ENCODE measurements around the gene CCNL1.

CCNL1 gene

DNA sequence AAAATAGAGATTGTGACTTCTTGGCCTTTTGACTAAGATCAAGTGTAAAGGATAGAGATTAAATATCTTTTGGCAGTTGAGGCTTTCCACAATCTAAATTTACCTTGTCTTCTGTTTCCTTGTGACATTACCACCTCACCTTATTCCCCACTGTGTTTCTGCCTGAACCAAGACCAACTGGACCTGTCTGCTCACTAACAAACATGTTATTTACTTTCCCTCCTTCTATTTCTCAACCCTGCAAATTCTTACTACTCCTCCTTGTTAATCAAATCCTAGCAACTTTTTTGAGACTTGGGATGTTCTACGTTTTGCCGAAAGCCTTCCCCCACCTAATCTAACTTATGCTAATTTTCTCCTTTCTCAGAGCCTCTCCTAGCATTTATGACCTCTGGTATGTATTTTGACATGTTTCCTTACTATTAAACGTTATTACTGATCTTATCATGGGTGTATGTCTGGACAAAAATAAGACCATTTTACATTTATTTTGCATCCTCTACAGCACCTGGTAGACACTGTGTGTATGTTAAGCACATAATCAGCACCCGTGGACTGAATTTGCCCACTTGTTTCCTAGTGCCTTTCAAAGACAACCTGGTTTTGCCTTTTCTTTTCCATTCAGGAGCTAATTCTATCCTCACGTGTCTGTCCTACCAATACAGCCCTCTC is 7.6 kb upstream of the CCNL1 start:
- no peak for DNase-seq

DNA sequence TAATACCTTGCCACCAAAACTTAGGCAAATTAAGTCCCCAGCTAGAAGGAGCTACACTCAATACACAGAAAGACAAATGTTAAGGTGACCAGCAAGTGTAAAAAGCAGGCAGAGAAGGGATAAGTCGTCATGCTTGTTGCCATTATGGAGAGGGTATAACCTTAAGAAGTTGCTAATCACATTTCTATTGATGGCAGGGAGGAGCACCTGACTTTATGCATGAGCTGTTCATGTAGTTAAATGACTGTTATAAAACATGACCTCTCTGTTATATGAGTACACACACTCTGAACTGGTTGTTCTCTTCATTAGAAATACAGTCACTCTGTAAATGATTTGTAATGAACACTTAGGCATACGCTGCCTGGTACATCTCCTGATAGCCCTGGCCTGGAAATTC is 6.6 kb upstream of the CCNL1 start:
- no peak for DNase-seq

DNA sequence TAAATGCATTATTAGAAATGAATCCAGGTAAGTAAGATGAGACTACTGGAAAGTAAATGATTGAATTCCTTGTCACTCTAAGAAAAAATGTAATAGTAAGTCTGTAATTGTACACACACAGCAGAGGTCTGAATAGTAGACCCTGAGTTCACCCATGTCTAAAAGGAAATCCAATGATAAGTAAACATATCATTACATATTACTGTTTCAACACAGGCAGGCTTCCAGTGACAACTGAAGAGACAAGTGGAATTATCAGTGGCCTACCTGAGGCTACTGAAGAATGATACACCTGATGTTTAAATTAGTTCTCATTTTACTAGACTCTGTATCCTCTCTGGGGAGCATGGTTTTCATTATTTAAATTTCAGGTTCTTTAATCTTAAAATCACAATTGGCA is 6.2 kb upstream of the CCNL1 start:
- no peak for DNase-seq

DNA sequence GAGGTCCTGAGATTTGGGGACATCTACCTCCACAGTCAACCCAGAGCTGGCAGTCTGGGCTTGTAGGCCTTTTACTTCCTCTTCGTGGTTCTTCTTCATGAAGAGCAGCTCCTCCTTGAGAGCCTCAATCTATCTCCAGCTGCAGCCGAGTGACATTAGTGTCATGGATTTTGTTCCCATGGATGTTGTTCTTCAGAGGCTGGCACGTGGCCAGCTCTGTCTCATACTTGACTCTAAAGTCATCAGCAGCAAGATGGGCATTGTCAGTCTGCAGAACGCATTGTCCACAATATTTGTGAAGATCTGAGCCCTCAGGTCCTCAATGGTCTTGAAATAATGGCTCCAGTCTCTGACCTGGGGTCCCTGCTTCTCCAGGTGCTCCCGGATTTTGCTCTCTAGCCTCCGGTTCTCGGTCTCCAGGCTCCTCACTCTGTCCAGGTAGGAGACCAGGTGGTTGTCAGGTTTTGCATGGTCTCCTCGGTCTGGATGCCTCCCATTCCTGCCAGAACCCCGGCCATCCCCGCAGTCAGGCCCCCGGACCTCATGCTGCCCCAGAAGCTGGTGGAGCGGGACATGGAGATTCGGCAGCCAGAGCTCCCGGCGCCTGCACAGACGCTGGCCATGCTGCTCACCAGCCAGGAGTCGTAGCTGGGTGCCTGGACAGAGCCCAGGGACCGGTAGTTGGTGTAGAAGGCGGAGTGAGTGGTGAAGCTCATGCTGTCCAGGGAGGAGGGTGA is 3.4 kb upstream of the CCNL1 start:
- no peak for DNase-seq

DNA sequence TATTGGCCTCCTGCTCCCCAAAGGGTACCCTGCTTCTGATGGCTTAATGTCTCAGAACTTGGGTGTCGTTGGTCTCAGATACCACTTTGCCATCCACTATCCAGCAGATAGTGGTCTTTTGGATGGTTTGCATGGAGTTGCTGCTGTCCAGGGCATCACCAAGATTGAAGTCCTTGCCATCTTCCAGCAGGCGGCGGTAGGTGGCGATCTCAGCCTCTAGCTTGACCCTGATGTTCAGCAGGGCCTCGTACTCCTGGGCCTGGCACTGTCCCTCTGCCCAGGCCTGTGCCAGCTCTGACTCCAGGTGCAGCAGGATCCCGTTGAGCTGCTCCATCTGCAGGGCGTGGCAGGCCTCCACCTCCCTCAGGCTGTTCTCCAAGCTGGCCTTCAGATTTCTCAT is 2.7 kb upstream of the CCNL1 start:
- peak; percentile 35 for DNase-seq

DNA sequence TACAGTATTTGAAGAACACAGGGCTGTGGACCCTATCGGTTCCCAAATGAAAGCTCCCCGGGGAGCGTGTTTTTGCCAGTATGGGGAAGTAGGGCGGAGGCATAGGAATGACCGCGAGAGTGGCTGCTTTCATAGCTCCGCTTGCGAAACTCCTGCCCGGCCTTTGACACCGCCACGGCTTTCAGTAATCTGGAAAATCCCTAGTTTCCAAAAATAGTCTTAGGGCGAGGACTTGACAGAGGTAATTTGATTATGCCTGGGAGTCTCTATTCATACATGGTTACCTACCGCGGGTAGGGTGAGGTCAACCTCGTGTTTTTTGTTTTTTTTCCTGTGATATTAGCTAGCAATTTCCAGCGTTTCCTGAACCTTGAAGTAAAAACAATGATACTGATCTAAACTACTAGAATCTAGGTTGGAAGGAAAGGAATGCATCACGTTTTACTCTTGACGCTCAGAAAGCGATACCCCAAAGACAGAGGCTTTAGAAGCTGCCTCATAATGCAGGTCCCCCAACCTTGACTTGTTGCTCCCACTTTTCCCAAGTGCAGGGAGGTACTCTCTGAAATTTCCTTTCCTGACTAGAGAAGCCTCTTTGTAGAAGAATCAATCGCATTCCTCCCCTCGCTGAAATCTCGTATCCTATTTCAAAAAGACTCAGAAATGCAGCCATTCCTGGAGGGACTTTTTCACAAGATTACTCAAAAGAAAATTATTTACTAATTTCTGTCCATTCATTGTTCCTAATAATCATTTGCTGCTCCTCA is 894 bp upstream of the CCNL1 start:
- DNase-seq: peak; percentile 76

DNA sequence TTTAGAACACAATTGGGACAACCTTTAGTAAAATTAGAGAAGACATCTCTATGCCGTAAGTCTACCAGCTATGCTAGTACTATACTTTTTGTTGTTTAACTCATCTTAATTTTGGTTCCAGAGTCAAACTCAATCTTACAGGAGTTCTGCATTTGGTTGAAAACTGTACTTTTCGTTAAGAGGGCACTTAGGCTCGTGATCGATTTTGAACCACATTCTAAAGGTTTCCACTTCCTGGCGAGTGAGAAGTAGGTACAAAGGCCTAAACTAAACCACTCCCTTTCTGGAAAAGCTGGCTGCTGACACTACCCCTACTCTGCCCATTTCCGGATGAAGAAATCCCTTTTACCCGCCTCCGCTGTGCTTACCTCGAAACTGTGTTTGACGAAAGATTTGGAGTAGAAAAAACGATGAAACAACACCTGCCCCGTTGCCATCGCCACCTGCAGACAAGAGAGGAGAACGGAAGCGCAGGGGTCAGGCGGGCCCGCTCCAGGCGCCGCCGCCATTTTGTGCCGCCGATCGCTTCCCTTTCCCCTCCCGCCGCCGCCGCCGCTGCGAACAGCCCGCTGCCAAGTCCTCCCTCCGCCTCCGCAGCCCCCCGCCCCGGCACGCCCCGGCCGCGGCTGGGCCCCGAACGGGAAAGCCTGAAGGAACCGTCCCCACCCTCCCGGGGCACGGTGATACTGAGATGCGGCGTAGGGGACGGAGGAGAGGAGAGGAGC is 748 bp downstream of the CCNL1 start:
- DNase-seq: peak; percentile 88

DNA sequence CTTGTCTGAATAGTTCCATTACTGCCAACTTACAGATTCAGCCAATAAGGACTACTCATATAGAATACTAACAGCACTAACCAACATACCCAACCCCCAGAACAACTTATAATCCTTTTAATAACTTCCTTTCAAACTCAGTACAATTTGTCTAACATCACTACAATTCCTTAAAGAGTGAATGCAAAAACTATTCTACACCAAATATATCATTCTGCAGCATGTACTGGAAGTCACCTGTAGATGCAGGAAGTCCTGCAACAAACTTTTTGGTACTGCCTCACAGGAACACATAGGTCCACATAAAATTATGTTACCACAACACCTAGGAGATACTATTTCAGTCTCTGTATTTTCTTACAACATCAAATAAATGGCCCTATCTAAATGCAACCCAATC is 2.1 kb downstream of the CCNL1 start:
- DNase-seq: no peak

DNA sequence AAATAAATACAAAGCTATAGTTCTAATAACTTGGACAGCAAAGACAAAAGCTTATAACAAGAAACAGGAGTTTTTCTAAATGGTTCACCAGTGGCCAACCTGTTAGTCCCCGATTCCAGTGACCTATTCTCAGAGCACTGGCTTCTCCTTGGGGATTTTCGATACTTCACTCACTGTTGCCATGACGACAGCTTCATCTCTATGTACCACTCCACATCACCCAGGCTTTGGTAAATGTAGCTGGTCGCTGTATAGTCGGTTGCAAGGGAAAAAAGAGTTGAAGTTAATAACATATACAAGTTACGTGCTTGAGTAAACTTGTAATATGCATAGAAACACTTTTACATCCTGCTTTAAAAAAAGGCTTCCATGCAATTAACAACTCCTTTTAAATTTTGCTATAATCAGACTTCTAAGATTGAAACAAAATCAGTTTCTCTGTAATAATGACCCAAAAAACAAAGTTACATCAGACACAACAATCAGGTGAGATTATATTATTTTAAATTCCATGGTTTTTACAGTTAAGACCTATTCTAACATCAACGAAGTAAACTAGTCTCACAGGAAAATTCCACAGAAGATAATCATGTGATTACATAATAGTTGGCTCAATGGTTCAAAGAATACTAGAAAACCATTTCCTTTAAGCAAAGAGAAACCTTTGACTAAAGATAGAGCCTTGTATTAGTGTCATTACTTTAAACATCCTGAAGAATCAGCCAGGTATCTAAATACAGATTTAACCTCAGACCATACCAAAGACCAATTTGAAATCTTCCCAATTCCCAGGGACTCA is 2.9 kb downstream of the CCNL1 start:
- DNase-seq: no peak

DNA sequence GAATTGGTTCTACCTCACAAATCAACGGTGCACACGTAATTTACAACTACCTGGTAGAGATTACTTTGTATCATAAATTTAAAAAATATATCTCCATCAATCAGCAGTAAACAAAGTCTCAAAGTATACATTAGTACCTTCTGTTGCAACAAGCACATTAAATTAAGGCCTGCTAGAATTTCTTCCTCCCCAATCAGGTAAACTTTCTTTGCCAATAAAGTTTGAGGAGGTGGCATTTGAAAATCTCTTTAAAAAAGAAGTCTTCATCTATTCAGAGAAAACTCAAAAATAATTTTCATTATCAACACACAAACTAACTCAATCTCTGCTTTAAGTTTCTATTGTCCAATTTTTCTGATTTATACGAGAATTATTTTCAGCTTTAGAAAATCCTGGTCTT is 4.4 kb downstream of the CCNL1 start:
- no peak for DNase-seq

DNA sequence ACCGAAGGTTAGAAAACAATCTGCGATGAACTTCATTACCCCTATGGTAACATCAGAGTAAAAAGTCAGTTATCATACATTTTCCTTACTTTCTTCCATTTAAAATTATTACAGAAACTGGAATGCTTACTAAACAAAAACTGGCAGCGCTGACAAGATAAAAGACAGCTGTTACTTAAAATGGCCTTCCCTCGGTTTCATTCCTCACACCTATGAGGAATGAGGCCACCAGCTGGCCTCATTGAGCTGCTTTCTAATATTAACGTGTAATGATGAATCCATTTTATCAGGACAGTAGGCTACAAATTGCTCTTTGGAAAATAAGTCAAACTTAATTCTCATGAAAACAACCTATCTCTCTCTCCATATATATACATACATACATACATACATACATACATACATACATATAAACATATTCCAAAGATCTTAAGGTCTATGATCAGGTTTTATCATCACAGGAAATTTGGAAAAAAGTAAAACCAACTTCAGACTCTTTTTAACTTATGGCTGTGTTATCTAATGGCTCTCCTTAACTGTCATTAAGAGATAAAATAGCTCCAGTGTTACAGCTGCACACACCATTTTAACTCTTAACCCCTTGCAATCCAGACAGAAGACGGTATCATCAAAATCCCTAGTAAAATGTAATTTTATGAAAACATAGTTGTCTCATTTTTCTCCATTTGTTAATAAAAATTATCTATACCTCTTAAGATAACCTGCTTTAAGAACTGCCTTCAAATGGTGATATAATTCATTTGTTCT is 5.2 kb downstream of the CCNL1 start:
- no peak for DNase-seq

DNA sequence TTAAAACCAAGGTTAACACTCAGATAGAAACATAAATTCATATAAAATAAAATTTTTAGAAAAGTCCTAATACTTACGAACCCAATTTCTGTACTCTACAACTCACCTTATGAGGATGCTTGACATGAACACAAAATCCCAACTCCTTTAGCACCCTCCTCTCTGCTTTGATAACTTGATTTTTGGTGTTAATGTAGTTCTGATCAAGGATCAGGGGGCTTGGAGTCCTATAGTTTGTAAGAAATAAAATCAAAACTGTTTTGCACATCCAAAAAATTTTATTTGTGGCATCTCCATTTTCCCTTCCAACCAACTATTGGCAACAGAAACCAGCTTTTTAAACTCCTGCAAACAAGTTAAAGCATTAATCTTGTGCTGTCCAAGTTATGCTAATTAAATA is 7.0 kb downstream of the CCNL1 start:
- DNase-seq: no peak

DNA sequence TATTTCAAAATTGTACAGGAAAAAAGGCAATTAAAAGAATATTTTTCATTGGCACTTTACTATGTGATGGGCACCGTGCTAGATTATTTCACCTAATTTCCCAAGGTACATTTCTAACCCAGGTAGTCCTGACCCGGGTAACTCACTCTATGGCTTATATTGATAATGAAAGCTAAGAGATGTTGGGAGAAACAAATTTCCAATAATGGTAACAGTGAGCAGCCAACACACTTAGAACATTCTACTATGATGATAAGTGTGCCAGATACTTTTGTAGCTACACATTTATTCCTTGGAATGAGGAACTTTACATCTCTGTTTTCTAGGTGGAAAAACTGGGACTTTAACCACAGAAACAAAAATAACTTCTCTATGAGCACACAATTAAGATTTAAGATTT is 7.5 kb downstream of the CCNL1 start:
- DNase-seq: no peak

DNA sequence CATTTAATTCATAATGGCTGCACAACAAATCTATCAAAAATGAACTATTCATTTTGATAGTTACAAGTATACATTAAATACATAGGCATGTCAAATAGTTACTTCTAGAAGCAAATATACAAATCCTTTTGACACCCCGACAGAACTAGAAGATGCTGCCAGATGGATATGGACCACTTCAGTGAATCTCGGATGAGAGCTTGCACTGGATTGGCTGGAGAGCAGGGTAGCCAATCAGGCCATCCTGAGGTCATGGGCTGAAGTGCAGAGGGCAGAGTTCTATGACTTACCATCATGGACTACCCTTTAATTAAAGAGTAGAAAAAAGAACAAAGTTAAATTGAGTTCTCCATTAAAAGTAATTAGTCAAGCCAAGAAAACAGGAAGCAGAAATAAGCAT is 8.3 kb downstream of the CCNL1 start:
- DNase-seq: no peak

DNA sequence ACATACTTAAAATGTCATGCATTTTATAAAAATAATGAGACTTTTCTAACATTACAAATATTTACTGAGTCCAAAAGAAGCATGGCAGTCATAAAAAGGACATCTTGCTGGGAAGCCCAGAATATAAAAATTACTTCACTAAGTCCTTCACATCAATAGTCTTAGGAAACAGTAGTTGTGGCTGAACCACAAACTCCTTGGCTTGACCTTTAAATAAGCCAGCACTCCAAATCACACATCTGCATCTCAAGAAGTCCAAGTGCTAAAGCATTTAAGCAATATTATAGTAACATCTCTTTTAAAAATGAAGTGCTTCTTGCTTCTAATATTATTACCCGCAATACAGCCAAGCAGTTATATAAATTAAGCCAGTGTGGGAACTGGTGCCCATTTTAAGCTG is 8.8 kb downstream of the CCNL1 start:
- no peak for DNase-seq

DNA sequence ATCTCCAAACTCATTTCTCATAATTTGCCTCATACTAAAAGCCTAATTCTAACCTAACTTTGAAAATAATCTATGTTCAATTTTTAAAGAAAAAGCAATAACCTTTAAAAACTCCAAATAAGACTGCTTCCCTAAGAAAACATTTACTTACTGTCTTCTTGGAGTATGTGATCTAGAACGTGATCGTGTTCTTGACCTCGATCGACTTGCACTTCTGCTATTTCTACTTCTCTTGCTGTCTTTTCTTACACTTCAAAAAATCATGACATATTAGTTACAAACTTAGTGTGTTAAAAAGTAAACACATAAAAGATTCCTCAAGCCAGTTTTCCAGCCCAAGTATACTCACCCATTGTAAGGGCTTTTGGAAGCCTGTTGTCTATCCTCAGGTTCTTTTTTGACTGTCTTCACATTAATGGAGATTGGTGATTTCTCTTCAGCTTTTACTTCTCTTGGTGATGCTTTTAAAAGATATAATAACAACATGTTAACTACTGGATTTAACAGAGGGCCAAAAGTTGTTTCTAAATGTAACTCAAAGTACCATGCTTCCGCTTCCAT is 10.7 kb downstream of the CCNL1 start:
- no peak for DNase-seq

DNA sequence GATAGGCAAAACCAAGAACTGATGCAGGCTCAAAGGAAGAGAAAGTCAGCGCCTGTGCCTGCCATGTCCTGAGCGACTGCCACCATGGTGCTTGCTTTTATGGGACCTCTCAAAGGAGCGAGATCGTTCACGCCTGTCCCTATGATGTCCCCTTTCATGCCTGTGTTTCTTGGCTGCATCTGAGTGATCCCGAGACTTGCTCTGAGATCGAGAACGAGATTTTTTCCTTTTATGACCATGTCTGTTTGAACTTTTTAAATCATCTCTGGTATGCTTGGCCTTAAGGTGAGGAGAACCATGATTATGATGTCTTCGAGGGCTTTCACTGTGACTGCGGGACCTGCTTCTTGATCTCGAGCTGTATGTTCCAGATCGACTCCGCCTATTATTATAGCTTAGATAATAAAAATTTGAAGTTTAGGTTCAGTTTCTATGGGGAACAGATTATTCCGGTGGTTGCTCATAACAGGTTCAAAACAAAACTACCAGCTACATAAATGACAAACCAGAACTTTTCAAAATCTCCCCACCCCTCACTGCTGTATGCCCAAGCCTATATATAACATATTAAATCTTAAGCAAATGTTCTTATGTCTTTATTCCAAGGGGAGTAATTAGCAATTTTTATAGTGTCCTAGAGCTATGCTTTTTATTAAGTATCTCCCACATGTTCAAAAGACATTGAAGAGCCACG is 11.6 kb downstream of the CCNL1 start:
- no peak for DNase-seq

DNA sequence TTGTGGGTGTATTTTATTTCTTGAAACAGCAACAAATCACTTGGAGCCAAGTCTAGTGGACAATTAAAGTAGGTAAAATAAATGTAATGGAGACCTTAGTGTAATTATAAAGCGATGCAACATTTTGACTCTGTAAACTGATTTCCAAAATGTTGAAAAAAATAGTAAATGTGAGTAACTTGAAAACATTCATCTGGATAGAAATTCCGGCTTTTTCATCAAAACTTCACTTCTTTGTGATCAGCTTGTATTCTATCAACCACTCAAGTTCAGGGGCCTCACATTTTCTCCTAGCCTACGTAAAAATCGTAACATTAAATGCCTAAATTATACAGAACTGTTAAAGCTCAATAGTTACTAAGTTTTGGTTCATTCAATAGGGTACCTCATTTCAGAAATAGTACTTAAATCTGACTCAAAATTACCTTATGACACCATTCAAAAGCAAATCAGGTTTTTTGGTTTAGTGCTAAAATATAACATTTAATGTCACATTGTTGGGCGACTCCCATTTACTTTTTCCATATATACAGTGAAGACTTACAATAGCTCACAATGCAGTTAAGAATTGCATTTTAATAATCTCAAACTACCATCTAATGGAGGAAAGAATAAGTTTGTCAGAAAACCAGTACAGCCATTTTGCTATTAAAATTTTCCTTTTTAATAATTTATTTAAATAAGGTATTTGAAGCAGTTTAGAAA is 12.7 kb downstream of the CCNL1 start:
- DNase-seq: no peak

DNA sequence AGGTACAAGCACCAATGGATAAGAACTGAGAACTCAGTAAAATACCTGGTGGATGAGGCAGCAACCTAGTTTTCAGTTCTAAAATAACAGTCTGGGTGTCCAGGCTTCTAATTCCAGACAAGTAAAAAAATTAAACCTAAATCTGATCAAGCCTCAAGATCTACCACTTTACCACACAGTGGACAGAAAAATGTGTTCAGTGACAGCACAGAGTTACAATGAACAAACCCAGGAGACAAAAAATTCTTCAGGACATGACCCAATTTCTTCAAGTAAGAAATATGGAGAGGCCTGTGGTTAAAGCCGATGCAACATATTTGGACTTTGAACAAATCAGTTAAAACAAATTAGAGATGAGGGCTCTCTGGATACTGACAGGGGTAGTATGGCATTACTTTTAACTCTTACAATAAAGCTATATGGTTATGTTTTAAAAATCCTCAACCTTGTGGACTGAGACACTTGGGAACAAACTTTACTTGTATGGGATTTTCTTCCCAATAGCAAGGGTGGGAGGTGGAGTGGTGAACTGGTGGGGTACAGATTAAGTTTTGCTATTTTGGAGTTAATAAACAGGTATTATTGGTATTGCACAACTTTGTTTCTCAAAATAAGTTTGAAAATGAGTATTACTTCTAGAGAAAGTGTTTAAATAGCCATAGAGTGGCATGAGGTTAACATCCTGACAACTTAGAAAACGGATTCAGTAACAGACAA is 14.2 kb downstream of the CCNL1 start:
- DNase-seq: no peak
